Measurements from ENCODE around the gene RECQL5. TPM values are rescaled to one million over a fixed set of nuclear protein-coding genes. Genes with fewer than 3 reads are reported as not detected.

Gene RECQL5
- total RNA-seq, 4 donors from 2014 or later, result 41.9 to 91.8 (median 70.1) TPM

- H3K27me3 ChIP-seq, result no peaks in the 10 kb centered on the region
- H3K27ac ChIP-seq, result no peak overlapping the region
- H3K36me3 ChIP-seq, result peaks cover 19 to 33% of the 10 kb centered on the region in 2 donors
- no peak overlapping the region for H3K4me3 ChIP-seq (replicated peaks in 1 of 3)
- no peaks in the 10 kb centered on the region for H3K9me3 ChIP-seq
- H3K4me1 ChIP-seq, result no peaks in the 10 kb centered on the region
- DNase-seq, result no peak
- intact Hi-C loops (cut with DNase I), result no loop called here
- TF ChIP-seq POLR2A (IDR thresholded peaks at IDR 0.05), result no peak
- 91% methylated on average over 17 of the region's 27 CpGs; no CpG with 5 or more reads in 1 of the 2 donors for WGBS, 2 donors
Observed at GRCh38 chr17:75612906-75613626, 53.9 kb downstream of the RECQL5 start.

- H3K4me3 ChIP-seq (replicated peaks in 1 of 3), result no peak overlapping the region
- no peaks in the 10 kb centered on the region for H3K27me3 ChIP-seq
- no peaks in the 10 kb centered on the region for H3K9me3 ChIP-seq
- 92 to 94% methylated on average over 19 to 20 of the region's 20 CpGs for WGBS, 2 donors
- H3K27ac ChIP-seq, result no peak overlapping the region
- peaks cover 10 to 30% of the 10 kb centered on the region in 2 donors for H3K36me3 ChIP-seq
- no peak for DNase-seq
- TF ChIP-seq CTCF (IDR thresholded peaks at IDR 0.05) (no peak), POLR2A (IDR thresholded peaks at IDR 0.05) (no peak)
- H3K4me1 ChIP-seq, result no peaks in the 10 kb centered on the region
- intact Hi-C loops (cut with DNase I), result no loop called here
Observed at GRCh38 chr17:75611851-75612429, 55.0 kb downstream of the RECQL5 start.

GRCh38 chr17:75610103-75610984 lies 56.6 kb downstream of the RECQL5 start:
- peaks cover 9 to 25% of the 10 kb centered on the region in 2 donors for H3K36me3 ChIP-seq
- no peaks in the 10 kb centered on the region for H3K27me3 ChIP-seq

GRCh38 chr17:75607086-75607485 lies 59.9 kb downstream of the RECQL5 start:
- H3K36me3 ChIP-seq, result no peaks in the 10 kb centered on the region
- intact Hi-C loops (cut with DNase I), result no loop called here
- no peak overlapping the region for H3K4me3 ChIP-seq (replicated peaks in 1 of 3)
- H3K27me3 ChIP-seq, result no peaks in the 10 kb centered on the region
- DNase-seq, result no peak
- no peaks in the 10 kb centered on the region for H3K9me3 ChIP-seq
- peaks cover 0 to 4% of the 10 kb centered on the region in 2 donors for H3K4me1 ChIP-seq
- TF ChIP-seq CTCF (IDR thresholded peaks at IDR 0.05), result no peak
- TF ChIP-seq POLR2A (IDR thresholded peaks at IDR 0.05), result no peak
- no peak overlapping the region for H3K27ac ChIP-seq
- 89 to 97% methylated on average over 5 of the region's 5 CpGs for WGBS, 2 donors

More at GRCh38 chr17:75610103-75610984, 56.6 kb downstream of the RECQL5 start:
- no peak for TF ChIP-seq POLR2A (IDR thresholded peaks at IDR 0.05)
- TF ChIP-seq CTCF (IDR thresholded peaks at IDR 0.05), result no peak
- H3K27ac ChIP-seq, result no peak overlapping the region
- DNase-seq, result no peak
- 87 to 93% methylated on average over 25 of the region's 25 CpGs for WGBS, 2 donors
- H3K4me3 ChIP-seq (replicated peaks in 1 of 3), result no peak overlapping the region
- H3K9me3 ChIP-seq, result no peaks in the 10 kb centered on the region
- H3K4me1 ChIP-seq, result no peaks in the 10 kb centered on the region
- intact Hi-C loops (cut with DNase I), result no loop called here

GRCh38 chr17:75605790-75606189 lies 61.2 kb downstream of the RECQL5 start:
- no peaks in the 10 kb centered on the region for H3K27me3 ChIP-seq
- H3K4me1 ChIP-seq, result peaks cover 0 to 4% of the 10 kb centered on the region in 2 donors
- no peak for TF ChIP-seq CTCF (IDR thresholded peaks at IDR 0.05)
- TF ChIP-seq POLR2A (IDR thresholded peaks at IDR 0.05), result no peak
- 83 to 84% methylated on average over 6 to 14 of the region's 16 CpGs for WGBS, 2 donors
- DNase-seq, result no peak
- H3K36me3 ChIP-seq, result no peaks in the 10 kb centered on the region
- no peak overlapping the region for H3K4me3 ChIP-seq (replicated peaks in 1 of 3)
- intact Hi-C loops (cut with DNase I), result no loop called here
- no peak overlapping the region for H3K27ac ChIP-seq
- H3K9me3 ChIP-seq, result no peaks in the 10 kb centered on the region

All from thyroid gland (tissue), 4 donors.